K562 (cell line): Measurements from ENCODE around the gene RAB5A. TPM values are rescaled to one million over a fixed set of nuclear protein-coding genes. Genes with fewer than 3 reads are reported as not detected.

Experiments
- ARHGAP35 ChIP-seq: fragments of 450-650 bp; IDR thresholded peaks from 2 replicates; pipeline ENCODE4 v1.6.1; 2018; ENCODE audit not compliant: partially characterized antibody
- CEBPB ChIP-seq: fragments of 450-650 bp; IDR thresholded peaks from 2 replicates; pipeline ENCODE4 v1.6.1; 2016; ENCODE audit warnings: missing genetic modification characterization, missing compliant biosample characterization
- DPF2 ChIP-seq: fragments of 450-650 bp; IDR thresholded peaks from 2 replicates; pipeline ENCODE4 v1.6.1; 2016
- ETV1 ChIP-seq: fragments of 450-650 bp; conservative IDR thresholded peaks from 2 replicates; pipeline ENCODE4 v1.6.1; 2016; ENCODE audit warnings: missing genetic modification characterization, control low read depth, low read depth, missing compliant biosample characterization
- GABPA ChIP-seq: fragments of 200-800 bp; sonication (Bioruptor generic); conservative IDR thresholded peaks from 2 replicates; pipeline ENCODE4 v1.6.1; 2016; ENCODE audit warnings: low read depth, missing genetic modification characterization, missing compliant biosample characterization
- RCOR1 ChIP-seq, 2 experiments: IDR thresholded peaks; 2 replicates each; pipeline ENCODE4 v1.6.1; 2012; ENCODE audit warnings: low read depth in 2 of 2, low read length in 2 of 2, borderline replicate concordance in 1 of 2, improper control_type of control experiment in 1 of 2
- WHSC1 ChIP-seq: IDR thresholded peaks from one replicate; pipeline ENCODE4 v1.6.1; 2012; ENCODE audit warnings: low read length, control low read depth, inconsistent platforms
- ZNF174 ChIP-seq: fragments of 250-450 bp; sonication (Bioruptor Pico); IDR thresholded peaks from 2 replicates; pipeline ENCODE4 v1.4.0; 2020; ENCODE audit warnings: mild to moderate bottlenecking
- ZNF589 ChIP-seq: fragments of 200-800 bp; sonication (Bioruptor generic); IDR thresholded peaks from 2 replicates; pipeline ENCODE4 v1.6.1; 2016; ENCODE audit warnings: low read depth, missing genetic modification characterization, missing compliant biosample characterization
- polyA plus RNA-seq, 8 experiments: library from polyadenylated mRNA; depleted of rRNA in 4 of 8; stranded (reverse) in 5 of 8; unstranded in 3 of 8; fragments of >200 nt; fragmentation: Nextera tagmentation in 2 of 8; fragmentation: Illumina TruSeq in 1 of 8; extraction: Ambion mirVana in 2 of 8; extraction: Trizol in 1 of 8; gene quantifications; 2 replicates each; pipeline versions ENCODE4 v1.2.1 to v1.2.3, GENCODE V29; 2011 to 2014; ENCODE audit warnings: inconsistent platforms in 1 of 8, missing spikeins in 1 of 8
- total RNA-seq, 7 experiments: library from RNA; depleted of rRNA in 6 of 7; stranded (reverse); fragments of >200 nt in 6 of 7; fragmentation: Illumina TruSeq in 2 of 7; extraction: Trizol in 2 of 7; gene quantifications; 2 replicates each; pipeline versions ENCODE4 v1.2.1 to v1.2.3, GENCODE V29; 2011 to 2021; ENCODE audit warnings: low replicate concordance in 1 of 7
- TF ChIP-seq, protein P1 (sequence below): fragments of 250-450 bp; sonication (Bioruptor Pico); IDR thresholded peaks from 2 replicates; pipeline ENCODE4 v1.9.0; 2021; ENCODE audit warnings: mild to moderate bottlenecking, inconsistent platforms
- TF ChIP-seq, protein P2 (sequence below), 2 experiments: fragments of 450-650 bp in 1 of 2; sonication (generic) in 1 of 2; formaldehyde crosslinking in 1 of 2; IDR thresholded peaks; 2 replicates each; pipeline versions ENCODE4 v1.7.1 to v1.9.0; 2016 to 2022; ENCODE audit warnings: inconsistent platforms in 1 of 2, mild to moderate bottlenecking in 1 of 2, missing genetic modification reagents in 1 of 2
- TF ChIP-seq, protein P3 (sequence below): fragments of 450-650 bp; IDR thresholded peaks from 2 replicates; pipeline ENCODE4 v1.6.1; 2016; ENCODE audit warnings: low read depth, mild to moderate bottlenecking, moderate library complexity

RAB5A gene
- total and polyA plus RNA-seq, 9 of the 15 experiments (the other 6 are each of a cell fraction or from before 2014, with no cell fraction given) = 28.3 to 64.2 (median 49.0) TPM

DNA sequence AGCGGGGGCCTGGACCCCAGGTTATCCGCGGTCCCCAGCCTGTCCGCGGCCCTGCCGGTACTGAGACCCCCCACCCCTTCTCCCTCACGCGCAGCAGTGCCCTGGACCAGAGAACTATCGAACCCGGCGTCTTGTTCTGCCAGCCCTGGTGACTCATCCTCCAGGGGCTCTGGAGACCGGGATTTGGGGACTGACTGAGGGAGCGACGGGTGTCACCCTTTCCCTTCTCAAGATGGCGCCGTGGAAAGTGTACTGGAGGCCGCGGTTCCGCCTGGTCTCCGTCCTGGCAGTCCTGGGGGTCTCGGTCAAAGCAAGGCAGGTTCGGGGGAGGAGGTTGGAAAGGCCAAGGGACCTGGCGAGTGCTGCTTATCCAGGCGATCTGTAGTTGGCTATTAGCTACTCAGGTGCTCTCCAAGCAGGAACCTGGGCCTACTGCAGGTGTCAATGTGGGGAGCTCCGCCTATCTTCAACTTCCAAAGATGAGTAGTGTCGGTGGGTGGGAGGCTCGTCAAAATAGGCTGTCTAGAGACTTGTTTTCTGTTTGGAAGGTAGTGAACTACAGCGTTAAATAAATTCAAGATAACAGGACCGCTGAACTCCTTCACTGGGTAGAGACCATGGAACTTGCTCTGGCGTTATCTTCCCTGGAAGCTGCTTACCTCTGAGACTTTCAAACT, 790 bp downstream of the RAB5A start (continued):
- no peak for TF ChIP-seq CEBPB
- peak; percentile 38; the same call in 1 of the 2 replicates for TF ChIP-seq DPF2
- TF ChIP-seq, protein P1, sequence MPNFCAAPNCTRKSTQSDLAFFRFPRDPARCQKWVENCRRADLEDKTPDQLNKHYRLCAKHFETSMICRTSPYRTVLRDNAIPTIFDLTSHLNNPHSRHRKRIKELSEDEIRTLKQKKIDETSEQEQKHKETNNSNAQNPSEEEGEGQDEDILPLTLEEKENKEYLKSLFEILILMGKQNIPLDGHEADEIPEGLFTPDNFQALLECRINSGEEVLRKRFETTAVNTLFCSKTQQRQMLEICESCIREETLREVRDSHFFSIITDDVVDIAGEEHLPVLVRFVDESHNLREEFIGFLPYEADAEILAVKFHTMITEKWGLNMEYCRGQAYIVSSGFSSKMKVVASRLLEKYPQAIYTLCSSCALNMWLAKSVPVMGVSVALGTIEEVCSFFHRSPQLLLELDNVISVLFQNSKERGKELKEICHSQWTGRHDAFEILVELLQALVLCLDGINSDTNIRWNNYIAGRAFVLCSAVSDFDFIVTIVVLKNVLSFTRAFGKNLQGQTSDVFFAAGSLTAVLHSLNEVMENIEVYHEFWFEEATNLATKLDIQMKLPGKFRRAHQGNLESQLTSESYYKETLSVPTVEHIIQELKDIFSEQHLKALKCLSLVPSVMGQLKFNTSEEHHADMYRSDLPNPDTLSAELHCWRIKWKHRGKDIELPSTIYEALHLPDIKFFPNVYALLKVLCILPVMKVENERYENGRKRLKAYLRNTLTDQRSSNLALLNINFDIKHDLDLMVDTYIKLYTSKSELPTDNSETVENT (CRISPR knock-in tag) = no peak
- TF ChIP-seq, protein P2, sequence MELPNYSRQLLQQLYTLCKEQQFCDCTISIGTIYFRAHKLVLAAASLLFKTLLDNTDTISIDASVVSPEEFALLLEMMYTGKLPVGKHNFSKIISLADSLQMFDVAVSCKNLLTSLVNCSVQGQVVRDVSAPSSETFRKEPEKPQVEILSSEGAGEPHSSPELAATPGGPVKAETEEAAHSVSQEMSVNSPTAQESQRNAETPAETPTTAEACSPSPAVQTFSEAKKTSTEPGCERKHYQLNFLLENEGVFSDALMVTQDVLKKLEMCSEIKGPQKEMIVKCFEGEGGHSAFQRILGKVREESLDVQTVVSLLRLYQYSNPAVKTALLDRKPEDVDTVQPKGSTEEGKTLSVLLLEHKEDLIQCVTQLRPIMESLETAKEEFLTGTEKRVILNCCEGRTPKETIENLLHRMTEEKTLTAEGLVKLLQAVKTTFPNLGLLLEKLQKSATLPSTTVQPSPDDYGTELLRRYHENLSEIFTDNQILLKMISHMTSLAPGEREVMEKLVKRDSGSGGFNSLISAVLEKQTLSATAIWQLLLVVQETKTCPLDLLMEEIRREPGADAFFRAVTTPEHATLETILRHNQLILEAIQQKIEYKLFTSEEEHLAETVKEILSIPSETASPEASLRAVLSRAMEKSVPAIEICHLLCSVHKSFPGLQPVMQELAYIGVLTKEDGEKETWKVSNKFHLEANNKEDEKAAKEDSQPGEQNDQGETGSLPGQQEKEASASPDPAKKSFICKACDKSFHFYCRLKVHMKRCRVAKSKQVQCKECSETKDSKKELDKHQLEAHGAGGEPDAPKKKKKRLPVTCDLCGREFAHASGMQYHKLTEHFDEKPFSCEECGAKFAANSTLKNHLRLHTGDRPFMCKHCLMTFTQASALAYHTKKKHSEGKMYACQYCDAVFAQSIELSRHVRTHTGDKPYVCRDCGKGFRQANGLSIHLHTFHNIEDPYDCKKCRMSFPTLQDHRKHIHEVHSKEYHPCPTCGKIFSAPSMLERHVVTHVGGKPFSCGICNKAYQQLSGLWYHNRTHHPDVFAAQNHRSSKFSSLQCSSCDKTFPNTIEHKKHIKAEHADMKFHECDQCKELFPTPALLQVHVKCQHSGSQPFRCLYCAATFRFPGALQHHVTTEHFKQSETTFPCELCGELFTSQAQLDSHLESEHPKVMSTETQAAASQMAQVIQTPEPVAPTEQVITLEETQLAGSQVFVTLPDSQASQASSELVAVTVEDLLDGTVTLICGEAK (IDR thresholded peaks at IDR 0.05) = no peak; the same call in 1 of the 2 replicates
- TF ChIP-seq, protein P2 (CRISPR knock-in tag; IDR thresholded peaks at IDR 0.05) = no peak
- TF ChIP-seq GABPA = no peak
- TF ChIP-seq ETV1 (tag) = no peak
- TF ChIP-seq, protein P3, sequence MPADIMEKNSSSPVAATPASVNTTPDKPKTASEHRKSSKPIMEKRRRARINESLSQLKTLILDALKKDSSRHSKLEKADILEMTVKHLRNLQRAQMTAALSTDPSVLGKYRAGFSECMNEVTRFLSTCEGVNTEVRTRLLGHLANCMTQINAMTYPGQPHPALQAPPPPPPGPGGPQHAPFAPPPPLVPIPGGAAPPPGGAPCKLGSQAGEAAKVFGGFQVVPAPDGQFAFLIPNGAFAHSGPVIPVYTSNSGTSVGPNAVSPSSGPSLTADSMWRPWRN = no peak
- TF ChIP-seq WHSC1 = no peak
- no peak for TF ChIP-seq ARHGAP35
- TF ChIP-seq ZNF174 (CRISPR knock-in tag) = no peak
- TF ChIP-seq RCOR1 (IDR thresholded peaks at IDR 0.05; ENCODE audit: borderline replicate concordance in 1 of 2, low read depth in 2 of 2, low read length in 2 of 2) = no peak
- no peak for TF ChIP-seq ZNF589 (CRISPR knock-in tag)
